ENCODE data around the gene C19orf67. TPM values are rescaled to one million over a fixed set of nuclear protein-coding genes. Genes with fewer than 3 reads are reported as not detected.

Gene C19orf67
- polyA plus RNA-seq, 1 donor (not counting 4 experiments of a cell fraction or from before 2014, with no cell fraction given) = not detected

- H3K79me2 ChIP-seq (ENCODE audit: control insufficient read depth, insufficient read depth, low read length) = no peaks in the 10 kb centered on the region
- no peaks in the 10 kb centered on the region for H3K9me1 ChIP-seq (ENCODE audit: control insufficient read depth, extremely low read depth, insufficient read depth, low read length)
- no peaks in the 10 kb centered on the region for H4K20me1 ChIP-seq (ENCODE audit: control insufficient read depth, extremely low read depth, insufficient read depth, low read length)
- no peaks in the 10 kb centered on the region for H3K9me3 ChIP-seq (ENCODE audit: control insufficient read depth, low read depth, low read length)
- H3K4me2 ChIP-seq (ENCODE audit: control insufficient read depth, extremely low read depth, insufficient read depth, low read depth, low read length) = no peak overlapping the region
- no peak for FAIRE-seq
- H3K4me3 ChIP-seq (ENCODE audit: control insufficient read depth in 2 of 3, extremely low read depth in 1 of 3, insufficient read depth in 2 of 3, low read depth in 1 of 3, low read length in 3 of 3) = no peak overlapping the region
- TF ChIP-seq EZH2 (IDR thresholded peaks at IDR 0.05; ENCODE audit: low read length) (no peak), CTCF (optimal IDR thresholded peaks at IDR 0.05 in 1 of 3, IDR thresholded peaks at IDR 0.05 in 1 of 3, conservative IDR thresholded peaks at IDR 0.05 in 1 of 3; ENCODE audit: extremely low read depth in 1 of 3, insufficient read depth in 2 of 3, low read length in 3 of 3) (no peak)
- no peak overlapping the region for H3K27ac ChIP-seq (ENCODE audit: control insufficient read depth, insufficient read depth, low read length)
- no peak overlapping the region for H2AFZ ChIP-seq (ENCODE audit: control insufficient read depth, low read length)
- H3K27me3 ChIP-seq (ENCODE audit: control insufficient read depth, extremely low read depth, insufficient read depth, low read length) = no peaks in the 10 kb centered on the region
- dilution Hi-C loops (cut with MboI; ENCODE audit: extremely low pct_ligation_motif_present, low sequenced_read_pairs) = no loop called here
- no peak overlapping the region for H3K9ac ChIP-seq (ENCODE audit: control insufficient read depth, extremely low read depth, insufficient read depth, low read length)
- H3K36me3 ChIP-seq (ENCODE audit: control insufficient read depth in 2 of 2, extremely low read depth in 1 of 2, insufficient read depth in 2 of 2, low read length in 2 of 2) = peaks cover 12 to 26% of the 10 kb centered on the region in 2 experiments
- peaks cover 3% of the 10 kb centered on the region for H3K4me1 ChIP-seq (ENCODE audit: control insufficient read depth, extremely low read depth, insufficient read depth, low read length)
- DNase-seq (ENCODE audit: low read depth, low spot score) = no peak
Observed at GRCh38 chr19:14101003-14101545, 15.5 kb upstream of the C19orf67 start.

GRCh38 chr19:14097532-14098151 lies 12.1 kb upstream of the C19orf67 start:
- TF ChIP-seq CTCF (optimal IDR thresholded peaks at IDR 0.05 in 1 of 3, IDR thresholded peaks at IDR 0.05 in 1 of 3, conservative IDR thresholded peaks at IDR 0.05 in 1 of 3; ENCODE audit: extremely low read depth in 1 of 3, insufficient read depth in 2 of 3, low read length in 3 of 3) = peak in 1 of 3 experiments; percentile 37
- TF ChIP-seq EZH2 (IDR thresholded peaks at IDR 0.05; ENCODE audit: low read length) = no peak
- dilution Hi-C loops (cut with MboI; ENCODE audit: extremely low pct_ligation_motif_present, low sequenced_read_pairs) = no loop called here
- FAIRE-seq = no peak
- Histone ChIP-seq H2AFZ (ENCODE audit: control insufficient read depth, low read length) (no peak overlapping the region), H3K27ac (ENCODE audit: control insufficient read depth, insufficient read depth, low read length) (no peak overlapping the region), H3K27me3 (ENCODE audit: control insufficient read depth, extremely low read depth, insufficient read depth, low read length) (no peaks in the 10 kb centered on the region), H3K36me3 (ENCODE audit: control insufficient read depth in 2 of 2, extremely low read depth in 1 of 2, insufficient read depth in 2 of 2, low read length in 2 of 2) (peaks cover 10 to 18% of the 10 kb centered on the region in 2 experiments), H3K4me2 (ENCODE audit: control insufficient read depth, extremely low read depth, insufficient read depth, low read depth, low read length) (no peak overlapping the region), H3K9me1 (ENCODE audit: control insufficient read depth, extremely low read depth, insufficient read depth, low read length) (no peaks in the 10 kb centered on the region), H3K9ac (ENCODE audit: control insufficient read depth, extremely low read depth, insufficient read depth, low read length) (no peak overlapping the region), H3K9me3 (ENCODE audit: control insufficient read depth, low read depth, low read length) (peaks cover 5% of the 10 kb centered on the region), H4K20me1 (ENCODE audit: control insufficient read depth, extremely low read depth, insufficient read depth, low read length) (no peaks in the 10 kb centered on the region), H3K4me1 (ENCODE audit: control insufficient read depth, extremely low read depth, insufficient read depth, low read length) (peaks cover 2% of the 10 kb centered on the region), H3K79me2 (ENCODE audit: control insufficient read depth, insufficient read depth, low read length) (no peaks in the 10 kb centered on the region), H3K4me3 (ENCODE audit: control insufficient read depth in 2 of 3, extremely low read depth in 1 of 3, insufficient read depth in 2 of 3, low read depth in 1 of 3, low read length in 3 of 3) (no peak overlapping the region)
- DNase-seq (ENCODE audit: low read depth, low spot score) = no peak

All from keratinocyte (primary cell).